NCI-H2227 treated with DMSO at 0.1 percent for 48 hours (cell line): ENCODE measurements around the gene KCNMA1.

Source experiments
- DNase-seq: peaks from one replicate; lab custom pipeline; 2025; lab: John Stamatoyannopoulos, UW

The KCNMA1 gene

DNA sequence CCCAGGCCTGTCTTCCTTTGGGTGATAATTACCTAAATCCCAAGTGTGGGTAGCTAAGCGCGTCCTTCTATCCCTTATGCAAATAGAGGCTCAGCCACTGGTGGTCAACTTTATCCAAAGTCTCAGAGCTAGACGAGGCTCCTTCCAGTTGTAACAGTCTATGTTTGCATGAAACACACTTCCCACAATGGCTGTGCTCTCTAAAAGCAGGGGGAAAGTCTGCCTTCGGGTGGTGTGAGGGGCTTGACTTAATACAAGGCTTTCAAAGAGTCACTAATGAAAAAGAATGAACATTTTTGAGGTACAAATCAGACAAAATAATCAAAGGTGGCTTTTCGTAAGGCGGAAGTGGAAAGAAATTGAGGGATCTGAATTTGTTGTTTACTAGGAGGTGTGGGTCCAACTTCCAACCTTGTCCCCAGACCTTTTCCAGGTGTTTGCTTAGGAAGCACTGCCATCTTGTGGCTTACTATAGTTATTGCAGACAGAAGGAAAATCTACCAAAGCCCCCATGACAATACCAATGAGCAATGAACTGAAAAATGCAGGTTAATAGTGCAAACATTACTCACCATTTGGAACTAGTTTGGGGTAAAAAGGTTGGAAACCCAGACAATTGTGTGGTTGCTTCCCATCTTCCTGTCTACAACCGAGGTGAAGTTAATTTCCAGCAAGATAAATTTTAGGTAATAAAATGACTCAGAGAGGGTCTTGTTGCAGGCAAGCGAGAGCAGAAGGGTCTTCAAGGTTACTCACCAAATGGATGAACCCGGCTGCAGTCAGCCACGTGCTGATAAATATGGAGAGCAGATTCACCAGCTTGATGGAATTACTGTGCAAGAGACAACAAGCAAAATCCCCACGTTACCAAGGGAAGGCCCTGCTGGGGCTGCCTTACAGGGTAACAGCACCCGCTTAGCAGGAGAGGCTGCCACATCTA lies 525.7 kb downstream of the KCNMA1 start:
- DNase-seq, result peak; percentile 45

DNA sequence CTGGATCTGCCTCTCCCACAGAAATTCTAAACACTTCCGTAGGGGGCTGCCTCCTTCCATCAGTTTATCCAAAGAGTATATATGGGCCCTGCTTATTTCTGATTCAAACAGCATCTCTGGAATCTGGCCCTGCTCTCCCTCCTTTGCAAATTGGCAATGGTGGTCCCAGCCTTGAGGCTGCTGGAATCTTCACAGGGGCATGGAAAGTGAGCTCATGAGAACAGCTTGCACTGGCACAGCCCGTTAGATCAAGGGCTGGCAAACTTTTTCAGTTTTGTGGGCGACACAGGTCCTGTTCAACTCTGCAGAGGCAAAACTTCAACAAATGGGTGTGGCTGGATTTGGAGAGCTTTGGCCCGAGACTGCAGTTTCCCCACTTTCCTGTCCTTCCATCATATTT lies 526.9 kb downstream of the KCNMA1 start:
- no peak for DNase-seq

DNA sequence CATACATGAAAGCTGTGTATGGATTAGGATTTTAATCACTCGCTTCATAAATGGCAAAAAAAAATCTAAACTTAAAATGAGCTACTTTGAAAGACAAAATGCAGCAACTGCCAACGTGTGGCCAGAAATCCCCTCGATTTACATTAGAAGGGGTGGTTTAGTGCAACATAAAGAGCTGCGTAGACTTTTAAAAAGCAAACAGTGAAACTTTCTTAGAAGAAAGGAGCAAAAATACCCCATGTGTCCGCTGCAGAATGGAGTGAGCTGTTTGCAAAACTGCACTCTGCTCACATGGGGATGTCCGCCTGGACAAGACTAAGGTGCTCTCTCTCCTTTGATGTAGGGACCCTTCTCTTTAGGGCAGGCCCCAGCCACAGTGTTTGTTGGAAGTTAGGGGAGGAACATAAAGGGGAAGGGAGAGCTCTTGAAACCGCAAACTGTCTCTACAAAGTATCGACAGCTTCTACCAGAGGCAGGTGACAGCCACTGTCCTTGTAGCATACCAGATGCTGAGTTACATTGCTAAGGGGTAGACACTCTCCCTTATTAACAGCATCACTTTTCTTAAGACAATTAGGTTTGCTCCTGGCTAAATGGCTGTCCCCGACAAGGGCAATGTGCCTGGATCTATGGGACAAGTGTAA lies 528.1 kb downstream of the KCNMA1 start:
- no peak for DNase-seq

DNA sequence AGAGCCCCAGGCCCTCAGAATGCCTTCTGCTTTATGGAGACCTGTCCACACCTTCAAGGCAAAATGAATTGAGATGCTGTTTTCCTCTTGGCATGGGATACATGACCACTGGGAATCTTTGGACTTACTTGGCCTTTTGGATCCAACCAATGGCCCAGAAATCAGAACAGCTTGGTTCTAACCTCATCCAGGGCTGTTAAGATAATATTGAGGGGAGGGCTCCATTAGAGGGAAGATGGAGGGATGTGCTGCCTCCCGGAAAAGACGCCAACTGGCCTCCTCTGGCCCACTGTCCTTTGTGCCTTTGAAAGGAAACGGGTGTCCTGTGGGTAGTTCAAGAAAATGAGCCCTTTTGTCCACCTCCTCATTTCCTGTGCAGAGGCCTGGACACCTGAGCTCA lies 530.9 kb downstream of the KCNMA1 start:
- DNase-seq, result no peak

DNA sequence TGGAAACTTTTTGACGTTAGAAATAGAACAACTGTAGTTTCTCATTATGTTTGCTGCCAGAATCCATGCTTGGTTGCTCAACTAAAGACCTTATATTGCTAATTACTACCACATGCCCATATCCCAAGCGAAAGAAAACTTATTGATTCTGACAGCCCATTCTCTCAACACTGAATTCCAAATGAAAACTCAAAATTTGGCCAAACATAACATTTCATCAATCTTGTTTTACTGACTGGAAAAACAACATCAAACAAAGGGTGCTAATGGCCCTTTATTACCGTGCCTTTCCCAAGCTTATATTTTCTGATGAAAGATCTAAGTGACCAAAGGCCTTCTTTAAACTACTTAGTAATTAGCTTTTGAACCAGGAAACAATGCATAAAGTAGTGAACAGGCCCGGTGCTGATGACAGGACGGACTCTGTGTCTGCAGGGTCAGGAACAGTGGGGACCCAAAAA lies 531.8 kb downstream of the KCNMA1 start:
- DNase-seq, result no peak

DNA sequence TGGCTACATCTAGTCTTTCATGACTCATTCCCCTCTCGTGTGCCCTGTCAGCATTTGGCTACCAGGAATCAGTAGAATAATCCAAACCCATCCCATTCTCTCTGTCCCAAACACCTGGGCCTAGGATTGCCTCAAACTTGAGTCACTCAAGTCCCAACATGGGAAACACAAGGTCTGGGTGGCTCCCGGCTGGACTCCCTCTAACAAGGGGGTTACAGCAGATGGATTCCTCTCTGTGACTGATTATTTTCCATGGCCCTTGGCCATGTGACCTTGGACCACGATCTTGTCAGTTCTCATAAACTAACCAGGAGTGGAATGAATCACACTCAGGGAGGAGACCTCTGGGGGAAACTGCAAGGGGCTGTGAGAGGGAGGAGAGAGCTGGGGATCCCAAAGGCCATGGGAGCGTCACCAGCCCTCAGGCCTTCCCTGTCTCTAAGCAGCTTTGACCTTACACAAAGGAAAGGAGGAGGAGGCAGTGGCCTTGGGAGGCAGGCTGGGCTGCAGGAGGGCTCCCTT lies 533.1 kb downstream of the KCNMA1 start:
- DNase-seq, result no peak

DNA sequence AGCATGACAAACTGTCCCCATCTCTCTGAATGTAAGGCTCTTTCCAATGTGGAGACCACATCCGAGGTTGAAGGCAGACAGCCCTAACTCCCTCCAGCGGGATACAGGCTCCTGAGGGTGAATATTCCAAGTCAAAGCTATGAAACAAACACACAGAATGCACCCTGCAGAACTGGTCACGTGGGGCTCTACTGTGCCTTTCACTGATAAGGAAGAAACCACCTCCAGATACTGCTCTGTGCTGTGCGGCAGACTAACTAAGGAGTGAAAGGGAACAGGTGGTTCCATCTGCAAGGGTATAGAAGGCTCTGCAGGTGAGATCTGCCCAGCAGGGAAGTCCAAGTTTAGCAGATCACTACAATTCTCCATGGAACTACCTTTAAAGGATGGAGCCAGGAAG lies 534.4 kb downstream of the KCNMA1 start:
- no peak for DNase-seq

DNA sequence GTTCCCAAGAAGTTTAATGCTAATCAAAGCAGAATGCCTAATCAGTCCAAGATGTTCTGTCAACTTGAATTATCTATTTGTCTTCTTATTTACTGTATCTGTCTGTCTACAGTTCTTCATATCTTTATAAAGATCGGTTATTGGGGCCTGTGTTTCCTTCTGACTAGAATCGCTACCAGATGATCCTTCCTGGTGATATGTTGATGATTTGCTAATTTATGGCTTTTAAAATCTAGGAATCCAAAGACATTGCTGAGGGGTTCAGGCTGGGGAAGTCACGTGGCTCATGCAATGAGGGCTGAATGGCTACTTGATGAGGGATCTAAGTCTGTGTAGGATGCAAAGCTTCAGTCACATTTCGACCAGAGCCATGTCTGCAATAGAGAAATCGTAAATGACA lies 536.3 kb downstream of the KCNMA1 start:
- no peak for DNase-seq

DNA sequence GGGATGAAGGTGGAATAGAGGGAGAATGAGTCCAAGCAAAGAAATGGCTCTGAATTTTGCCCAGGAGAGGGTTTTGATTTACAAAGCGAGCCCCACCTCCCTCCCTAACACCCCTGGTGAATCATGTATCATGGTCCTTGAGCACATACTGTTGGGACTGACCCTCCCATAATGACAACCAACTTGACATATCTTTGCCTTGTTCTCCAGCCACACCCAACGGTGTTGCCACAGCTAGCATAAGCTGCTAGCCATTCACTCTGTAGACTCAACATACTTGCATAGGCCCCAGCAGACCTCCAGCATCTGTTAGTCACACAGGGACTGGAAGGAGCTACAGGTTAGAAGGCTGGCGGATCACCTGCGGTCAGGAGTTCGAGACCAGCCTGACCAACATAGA lies 538.5 kb downstream of the KCNMA1 start:
- DNase-seq, result no peak

DNA sequence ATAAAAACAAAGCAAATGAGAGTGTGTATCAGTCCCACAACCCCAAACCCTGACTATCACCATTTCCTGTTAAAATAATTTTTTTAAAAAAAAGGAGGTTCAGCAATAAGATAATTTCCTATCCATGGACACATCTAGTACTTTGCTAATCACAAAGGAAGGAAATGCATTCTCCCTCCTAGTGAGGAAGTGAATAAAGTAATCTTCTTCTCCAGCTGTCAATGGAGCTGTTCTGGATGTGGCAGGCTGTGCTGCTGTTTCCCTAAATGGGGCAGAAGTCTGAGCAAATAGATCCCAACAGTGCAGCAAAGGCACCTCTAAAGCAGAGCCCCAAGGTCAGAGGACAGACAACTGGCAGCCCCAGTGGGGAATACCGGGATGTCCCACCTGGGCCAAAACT lies 540.0 kb downstream of the KCNMA1 start:
- no peak for DNase-seq

DNA sequence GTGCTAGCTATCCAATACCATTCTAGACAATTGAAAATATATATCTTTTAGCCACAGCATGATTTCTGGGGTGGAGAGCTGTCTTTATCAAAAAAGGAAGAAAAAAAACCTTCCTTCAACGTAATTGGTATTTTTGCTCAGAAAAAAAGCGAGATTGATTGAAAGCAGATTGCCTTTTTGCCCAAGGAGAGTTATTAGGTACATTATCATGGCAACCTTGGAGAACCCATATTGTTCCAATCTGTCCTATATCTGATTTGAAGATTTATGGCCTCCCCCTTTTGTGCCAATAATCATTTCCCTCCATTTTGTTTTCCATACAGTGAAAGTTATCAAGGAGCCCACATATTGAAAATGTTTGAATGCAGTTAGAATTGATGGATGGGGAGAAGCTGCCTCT lies 544.5 kb downstream of the KCNMA1 start:
- DNase-seq, result no peak

DNA sequence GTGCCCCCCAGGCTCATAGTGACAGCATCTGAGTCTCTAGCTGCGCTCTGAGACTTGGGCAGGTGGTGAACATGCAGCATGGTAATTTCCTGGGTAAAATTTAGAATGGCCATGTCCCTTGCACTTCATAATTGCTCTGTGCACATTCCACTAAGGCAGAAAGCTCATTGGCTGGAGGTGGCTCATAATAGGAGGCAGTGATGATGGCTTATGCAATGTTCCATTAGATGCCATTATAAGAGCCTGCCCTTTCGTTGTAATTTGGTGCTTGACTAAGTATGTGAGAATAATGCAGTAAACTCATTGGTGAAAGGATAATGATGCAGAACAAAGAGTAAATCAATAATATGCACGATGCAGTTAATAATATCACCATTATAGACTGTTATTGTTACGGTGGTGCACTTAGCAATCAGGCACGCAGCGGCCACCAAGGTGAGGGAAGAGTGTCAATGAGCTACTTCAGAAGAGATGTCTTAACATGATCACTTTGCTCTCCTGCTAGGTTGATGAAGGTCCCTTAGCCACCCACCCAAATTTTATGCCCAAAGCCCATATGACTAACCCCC lies 545.9 kb downstream of the KCNMA1 start:
- no peak for DNase-seq

DNA sequence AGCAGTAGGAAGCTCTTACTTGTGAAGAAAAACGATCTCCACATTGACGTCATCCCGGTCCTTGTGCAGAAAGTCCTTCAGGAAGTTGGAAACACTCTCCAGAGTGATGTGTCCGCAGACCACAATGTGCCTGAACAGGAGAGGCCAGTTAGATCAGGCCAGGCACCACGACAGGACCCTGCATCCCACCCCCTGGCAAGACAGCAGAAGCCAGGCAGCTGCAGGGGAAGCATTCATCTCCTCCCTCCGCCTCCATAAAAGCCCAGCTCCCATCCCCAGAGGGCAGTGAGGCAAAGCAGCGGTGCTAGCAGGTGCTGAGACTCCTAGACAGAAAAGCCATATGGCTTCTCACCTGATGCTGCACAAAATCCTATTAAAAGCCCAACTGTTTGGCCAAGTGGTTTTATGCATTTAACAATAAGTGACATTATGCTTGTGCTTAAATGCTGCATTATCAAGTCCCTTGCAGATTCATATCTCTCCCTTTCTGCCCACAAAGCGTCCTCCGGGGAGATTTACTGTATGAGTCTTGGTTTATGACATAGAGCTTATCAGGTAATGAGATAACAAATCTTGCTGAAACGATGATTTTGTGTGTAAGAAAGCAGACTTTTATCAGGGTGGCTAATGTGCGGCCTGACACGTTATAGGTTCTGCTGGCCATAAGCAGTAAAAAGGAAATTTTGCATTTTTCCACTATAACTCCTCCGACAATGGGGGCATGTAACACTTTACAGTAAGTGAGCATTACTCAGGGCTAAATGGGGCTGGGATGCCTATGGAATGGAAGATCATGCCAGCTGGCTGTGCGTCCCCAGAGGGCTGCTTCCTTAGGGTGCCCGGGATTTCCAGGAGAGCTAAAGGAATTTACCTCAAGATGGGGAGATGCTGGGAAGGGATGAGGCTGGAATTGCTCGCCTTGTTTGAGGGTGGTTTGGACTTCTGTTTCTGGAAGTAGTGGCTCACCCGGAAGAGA lies 546.9 kb downstream of the KCNMA1 start:
- DNase-seq, result no peak

DNA sequence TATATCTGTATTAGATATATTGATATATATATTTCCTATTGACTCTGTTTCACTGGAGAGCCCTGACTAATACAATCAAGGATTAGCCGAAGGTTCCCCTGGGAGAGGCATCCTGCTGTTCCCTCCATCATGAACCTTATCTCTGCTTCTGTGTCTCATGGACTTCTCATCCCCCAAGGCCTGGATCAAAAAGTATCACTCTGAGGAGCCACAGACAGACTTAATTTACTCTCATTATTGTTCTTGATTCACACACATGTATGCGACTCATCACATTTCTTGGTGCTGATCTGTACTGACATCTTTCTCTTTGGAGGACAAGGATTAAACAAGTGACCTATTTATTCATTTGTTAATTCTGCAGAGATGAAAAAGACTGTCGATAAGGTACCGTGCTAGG lies 550.2 kb downstream of the KCNMA1 start:
- no peak for DNase-seq

DNA sequence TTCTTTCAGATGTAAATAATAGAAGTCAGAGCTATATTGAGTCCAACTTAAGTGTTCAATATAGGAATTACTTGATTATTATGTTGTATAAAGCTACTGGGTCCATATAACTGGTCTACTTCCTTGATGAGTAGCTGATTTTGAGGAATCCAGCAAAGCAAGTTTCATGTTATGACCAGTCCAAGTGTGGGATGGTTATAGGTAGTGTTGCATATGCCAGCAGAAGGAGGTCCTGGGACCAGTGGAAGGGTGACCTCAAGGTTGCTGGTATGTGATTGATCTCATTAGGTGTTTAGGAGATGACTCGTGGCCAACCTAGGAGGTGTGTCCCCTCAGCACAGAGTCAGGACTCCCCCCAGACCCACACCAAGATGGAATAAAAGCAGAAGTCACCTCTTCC lies 551.5 kb downstream of the KCNMA1 start:
- no peak for DNase-seq

DNA sequence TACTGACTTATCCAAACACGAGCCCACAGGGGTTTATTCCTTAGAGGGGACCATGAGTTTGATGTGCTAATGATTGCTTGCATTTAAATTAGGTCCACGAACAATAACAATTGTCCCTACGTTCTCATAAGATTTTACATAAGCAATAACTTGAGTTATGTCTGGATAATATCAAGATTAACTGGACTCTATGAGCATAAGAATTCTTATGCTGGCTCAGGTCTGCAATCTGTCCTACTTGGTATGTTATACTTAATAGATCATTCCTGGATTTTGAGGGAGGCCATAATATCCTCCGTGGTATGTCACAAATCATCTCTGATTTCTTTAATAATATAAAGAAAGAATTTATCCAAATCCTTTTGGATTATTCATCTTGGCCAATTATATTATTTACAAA lies 552.3 kb downstream of the KCNMA1 start:
- no peak for DNase-seq

DNA sequence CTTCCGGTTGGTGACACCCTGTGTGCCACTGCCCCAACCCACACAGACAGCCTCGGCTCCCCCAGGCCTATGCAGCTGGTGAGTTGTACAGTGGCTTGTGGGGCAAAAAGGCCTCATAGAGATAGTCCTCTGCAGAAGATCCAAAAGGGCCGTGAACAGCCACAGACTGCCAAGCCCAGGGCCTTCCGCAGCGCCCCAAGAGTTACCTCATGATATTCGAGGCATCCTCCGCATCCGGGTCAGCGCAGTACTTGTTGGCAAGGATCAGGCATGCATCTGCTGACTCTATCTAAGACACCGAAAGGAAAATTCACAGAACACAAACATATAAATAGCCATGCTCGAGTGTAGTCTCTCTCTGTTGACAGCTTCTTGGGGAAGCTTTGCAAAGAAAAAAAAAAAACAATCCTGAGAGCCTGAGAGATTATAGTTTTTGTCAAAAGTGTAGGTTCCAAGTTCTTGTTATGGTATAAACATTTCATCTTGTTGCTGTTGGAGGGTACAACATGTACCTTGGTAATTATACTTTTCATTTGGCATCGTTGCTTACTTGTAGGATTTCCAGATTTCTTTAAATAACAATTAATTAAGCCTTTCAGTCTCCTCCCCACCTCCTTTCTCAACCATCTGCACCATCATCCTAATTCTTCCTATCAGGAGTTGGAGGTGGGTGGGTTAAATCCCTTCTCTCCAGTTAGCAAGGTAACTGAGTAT lies 553.0 kb downstream of the KCNMA1 start:
- DNase-seq, result no peak

DNA sequence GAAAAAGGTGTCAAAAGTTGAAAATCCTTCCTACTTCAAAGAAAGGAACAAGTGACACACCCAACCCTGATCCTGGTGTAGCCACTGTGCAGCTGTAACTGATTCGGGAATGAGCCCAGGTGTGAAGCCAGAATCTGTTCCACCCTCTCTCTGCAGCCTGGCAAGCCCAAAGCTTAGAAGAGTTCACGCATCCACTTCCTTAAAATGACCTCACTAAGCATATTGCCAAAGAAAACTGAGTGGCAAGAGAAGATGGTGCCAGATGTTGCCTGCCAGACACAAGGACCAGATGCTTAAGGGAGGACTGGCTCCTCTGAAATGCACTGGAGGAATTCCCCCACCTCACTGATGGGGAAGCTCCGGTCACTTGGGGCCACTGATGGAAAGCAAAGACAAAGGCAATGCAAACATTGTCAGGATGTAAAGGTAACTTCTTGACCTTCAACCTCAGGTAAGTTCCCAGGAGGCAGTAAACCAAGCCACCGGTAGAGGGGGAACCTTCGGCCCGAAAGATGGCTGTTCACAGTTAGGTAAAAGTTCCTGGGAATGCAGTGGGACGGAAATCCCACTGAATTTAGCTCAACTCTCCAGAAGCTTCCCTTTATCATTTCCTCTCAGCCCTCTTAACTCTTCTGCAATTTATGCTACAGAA lies 554.9 kb downstream of the KCNMA1 start:
- no peak for DNase-seq

DNA sequence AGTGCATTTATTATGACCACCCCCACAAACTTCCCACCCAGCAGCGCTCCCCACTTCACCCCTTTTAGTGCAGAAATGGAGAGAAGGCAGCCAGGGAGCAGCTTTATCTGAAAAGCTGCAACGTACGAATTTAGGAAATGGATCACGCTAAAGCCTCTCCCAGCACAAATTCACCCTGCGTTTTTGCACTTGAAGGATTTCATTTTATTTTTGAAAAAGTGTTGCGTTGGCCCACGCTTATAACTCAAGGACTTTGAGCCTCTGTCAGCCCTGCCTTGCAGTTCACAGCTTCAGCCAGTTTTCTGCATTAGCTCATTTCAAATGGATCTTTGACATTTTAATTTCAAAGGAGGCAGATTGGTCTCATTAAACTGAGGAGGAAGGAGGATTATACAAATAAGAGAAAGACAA lies 556.1 kb downstream of the KCNMA1 start:
- DNase-seq, result no peak

DNA sequence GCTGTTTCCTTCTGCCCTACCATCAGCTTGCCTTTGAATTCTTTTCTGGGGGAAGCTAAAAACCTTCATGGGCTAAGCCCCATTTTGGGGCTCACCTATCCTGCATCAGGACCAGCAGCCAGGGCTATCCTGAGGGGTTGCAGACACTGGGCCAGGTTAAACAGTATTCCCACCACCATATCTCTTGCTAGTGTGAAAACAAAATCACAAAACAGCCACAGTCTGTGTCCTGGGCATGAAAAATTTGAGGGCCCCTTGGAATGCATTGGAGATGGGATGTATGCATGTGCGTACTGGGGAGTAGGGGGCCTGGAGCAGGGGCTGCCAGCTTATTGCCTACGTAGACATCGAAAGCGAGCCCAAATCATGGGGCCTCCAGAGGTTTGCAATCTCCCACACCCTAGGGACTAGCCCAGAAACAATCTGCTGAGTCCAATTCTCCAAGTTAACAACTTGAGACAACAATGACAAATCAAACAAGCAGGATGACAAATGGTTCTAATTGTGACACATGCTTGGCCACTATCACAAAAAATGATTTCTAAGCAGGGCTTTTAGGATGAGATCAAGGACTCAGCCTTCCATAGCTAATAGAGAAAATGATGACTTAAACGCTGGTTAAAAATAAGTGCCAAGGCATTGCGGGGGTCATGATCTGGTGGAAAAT lies 557.1 kb downstream of the KCNMA1 start:
- no peak for DNase-seq
